Stimulated activated CD4-positive, alpha-beta T cell treated with anti-CD3 and anti-CD28 coated beads, Interleukin-12 subunit alpha, Interleukin-12 subunit beta, amount 100 ng/mL, for 24 hours (primary cell): ENCODE measurements around the gene MESD.

ENCODE experiments used
- DNase-seq, 2 experiments: peaks; one replicate each; pipeline ENCODE4 v3.0.0-alpha.2; 2020; ENCODE audit warnings: low read depth in 2 of 2

The MESD gene

GRCh38 chr15:80937718-80938117 is 51.9 kb downstream of the MESD start:
- DNase-seq = no peak

DNA sequence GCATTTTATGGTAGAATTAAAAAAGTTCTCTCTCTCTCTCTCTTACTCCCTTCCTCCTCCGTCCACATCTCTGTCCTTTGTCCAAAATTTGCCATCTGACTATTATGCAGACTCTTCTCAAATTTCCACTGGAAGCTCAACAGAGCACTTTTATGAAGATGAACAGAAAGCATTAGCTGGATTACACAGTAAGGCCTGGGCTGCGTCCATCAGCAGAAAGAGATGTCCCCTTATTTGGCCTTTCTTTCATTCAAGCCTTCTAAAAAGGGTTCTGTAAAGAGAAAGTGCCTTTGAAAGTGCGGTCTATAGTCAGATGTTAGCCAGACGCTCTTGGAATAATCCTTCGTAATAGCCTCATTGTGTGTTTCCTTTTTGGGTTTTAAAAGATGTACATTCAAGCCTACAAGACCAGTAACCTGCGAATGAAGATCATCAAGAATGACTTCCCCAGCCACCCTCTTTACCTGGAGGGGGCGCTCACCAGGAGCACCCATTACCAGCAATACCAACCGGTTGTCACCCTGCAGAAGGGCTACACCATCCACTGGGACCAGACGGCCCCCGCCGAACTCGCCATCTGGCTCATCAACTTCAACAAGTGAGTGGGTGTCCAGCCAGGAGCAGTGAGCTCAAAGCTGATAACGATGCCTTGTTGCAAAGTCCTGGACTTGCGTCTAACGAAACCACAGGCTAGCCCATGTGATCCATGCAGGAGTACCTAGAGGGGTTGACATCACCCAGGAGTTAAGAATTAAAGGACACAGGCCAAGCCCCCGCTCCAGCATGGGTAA is 53.1 kb downstream of the MESD start:
- DNase-seq = no peak

DNA sequence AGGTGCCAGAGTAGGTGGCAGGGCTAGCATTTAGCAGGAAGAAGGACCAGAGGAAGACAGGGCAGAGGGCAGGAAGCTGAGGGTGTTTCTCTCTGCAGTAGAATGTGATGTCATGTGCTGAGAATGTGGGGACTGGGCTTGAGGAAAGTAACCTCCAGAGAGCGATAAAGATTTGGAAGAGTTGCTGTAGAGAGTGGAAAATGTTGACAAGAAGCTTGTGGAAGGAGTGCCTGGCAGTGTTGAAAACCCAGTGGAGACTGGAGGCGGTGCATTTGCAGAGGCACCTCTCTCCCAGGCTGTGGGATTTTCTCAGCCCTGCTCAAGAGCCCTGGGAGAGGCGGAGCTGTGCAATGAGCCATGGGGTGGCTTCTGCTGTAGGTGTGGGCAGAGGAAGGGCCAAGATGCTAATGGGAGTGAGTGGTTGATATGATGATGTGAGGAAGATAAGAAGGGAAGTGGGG is 54.8 kb downstream of the MESD start:
- DNase-seq = no peak

DNA sequence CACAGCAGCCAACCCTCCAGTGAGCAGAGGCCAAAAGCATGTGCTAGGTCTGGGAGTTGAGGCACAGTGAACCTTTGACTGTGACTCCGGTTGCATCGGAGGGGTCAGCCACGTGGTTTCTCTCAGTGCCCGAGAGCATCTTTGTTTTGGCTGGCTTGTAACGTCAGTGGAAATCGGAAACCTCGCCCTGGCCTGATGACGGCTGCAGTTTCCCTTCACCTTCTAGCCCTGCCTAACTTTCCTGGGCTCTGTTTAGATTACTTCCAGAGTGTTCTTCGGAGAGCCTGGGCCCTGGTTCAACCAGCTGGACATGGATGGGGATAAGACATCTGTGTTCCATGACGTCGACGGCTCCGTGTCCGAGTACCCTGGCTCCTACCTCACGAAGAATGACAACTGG is 56.6 kb downstream of the MESD start:
- no peak for DNase-seq

- no peak for DNase-seq
Measured at GRCh38 chr15:80932513-80932815, 57.2 kb downstream of the MESD start.

- DNase-seq = no peak
Measured at GRCh38 chr15:80931721-80932512, 57.7 kb downstream of the MESD start.

- DNase-seq = no peak
Measured at GRCh38 chr15:80931191-80931590, 58.4 kb downstream of the MESD start.

DNA sequence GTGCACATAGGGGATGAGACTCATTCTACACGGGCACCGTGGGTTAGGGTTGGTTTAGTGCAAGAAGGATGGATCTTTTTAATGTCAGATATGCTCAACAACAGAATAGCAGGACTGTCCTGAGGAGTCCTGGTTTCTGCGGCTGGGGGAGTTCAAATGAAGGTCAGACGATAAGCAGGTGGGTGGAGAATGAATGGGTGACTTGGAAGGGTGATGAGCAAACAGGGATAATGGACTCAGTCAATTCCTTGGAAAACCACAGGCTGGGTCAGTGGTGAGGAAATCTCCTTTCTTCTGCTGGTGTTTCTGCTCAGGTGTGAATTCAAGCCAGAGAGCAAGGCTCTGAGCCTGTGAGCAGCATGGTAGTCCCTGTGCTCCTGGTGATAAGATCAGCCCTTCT is 59.9 kb downstream of the MESD start:
- no peak for DNase-seq

GRCh38 chr15:80929225-80929624 is 60.4 kb downstream of the MESD start:
- no peak for DNase-seq

GRCh38 chr15:80926126-80926525 is 63.5 kb downstream of the MESD start:
- no peak for DNase-seq

DNA sequence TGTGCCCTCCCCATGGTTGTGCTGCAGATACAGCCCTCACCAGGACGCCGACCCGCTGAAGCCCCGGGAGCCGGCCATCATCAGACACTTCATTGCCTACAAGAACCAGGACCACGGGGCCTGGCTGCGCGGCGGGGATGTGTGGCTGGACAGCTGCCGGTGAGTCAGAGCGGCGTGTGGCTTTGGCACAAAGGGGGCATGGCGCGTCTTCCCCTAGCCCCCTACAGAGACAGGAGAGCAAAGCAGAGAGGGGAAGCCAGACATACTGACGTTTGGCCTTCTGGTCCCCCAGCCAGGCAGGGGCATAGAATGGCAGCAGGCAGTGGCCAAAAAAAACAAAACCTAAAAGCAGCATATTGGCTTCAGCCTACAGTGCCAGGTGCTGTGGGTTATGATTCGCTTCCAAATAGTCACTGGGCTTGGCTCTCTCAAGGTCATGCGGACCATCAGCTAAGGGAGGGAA is 64.0 kb downstream of the MESD start:
- DNase-seq = no peak

GRCh38 chr15:80924278-80924677 is 65.3 kb downstream of the MESD start:
- DNase-seq = no peak

DNA sequence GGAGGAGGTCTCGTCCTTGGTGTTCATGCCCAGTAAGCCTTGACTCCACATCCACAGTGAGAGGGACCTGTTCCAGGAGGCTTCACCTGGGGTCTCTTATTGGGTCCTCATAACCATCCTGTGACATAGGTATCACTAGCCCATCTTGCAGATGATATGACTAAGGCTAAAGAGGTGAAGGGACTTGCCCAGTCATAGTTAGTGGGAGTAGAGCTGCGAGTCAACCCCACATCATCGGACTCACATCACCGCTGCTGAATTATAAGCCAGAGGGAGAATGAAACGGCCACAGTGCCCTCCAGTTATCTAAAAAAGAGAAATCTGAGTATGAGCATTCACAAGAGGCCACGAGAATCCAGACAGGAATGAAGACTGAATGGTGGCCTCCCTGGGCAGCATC is 66.0 kb downstream of the MESD start:
- DNase-seq = no peak

DNA sequence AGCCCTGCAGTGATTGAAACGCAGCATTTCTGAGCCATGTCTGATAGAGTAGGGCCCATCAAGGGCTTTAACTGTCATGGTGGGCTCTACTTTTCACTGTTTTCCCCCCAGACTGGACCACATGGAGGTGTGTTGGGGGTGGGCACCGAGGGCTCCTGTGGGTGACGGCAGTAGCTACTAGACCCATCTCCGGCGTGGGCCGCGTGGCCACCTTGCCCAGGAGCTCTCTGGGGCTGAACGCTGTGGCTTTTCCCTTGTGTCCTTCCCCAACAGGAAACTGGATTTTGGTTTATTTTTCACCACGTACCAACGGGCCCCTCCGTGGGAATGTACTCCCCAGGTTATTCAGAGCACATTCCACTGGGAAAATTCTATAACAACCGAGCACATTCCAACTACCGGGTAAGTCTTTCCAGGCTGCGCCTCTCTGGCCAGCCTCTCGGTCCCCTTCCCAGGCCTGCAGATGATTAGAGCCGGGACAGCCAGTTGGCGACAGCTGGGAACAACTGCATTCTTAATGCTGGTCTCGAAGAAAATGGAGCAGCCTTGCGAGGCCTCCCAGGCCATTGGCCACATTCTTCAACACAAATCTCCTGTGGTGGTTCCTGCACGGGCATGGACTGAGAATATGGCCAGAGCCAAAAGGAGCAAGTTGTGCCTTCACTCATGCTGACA is 67.7 kb downstream of the MESD start:
- no peak for DNase-seq

DNA sequence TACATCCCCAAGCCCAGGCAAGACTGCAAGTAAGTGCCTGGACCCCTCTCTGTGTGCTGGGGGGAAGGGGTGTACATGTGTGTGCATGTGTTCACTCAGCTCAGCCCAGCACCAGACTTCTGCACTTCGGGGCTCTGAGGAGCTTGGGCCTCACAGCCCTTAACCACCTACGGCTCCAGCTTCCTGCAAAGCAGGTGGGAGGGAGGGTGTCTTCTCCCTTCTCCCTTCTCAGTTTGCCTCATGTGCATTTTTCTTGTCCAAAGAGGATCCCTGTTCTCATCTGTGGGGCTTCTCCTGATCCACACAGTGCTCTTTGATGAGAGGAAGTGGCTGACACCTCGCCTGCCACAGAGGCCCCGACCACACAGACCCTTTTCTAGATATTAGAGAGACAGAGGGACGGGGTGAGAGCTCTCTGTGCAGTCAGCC is 69.3 kb downstream of the MESD start:
- no peak for DNase-seq

DNA sequence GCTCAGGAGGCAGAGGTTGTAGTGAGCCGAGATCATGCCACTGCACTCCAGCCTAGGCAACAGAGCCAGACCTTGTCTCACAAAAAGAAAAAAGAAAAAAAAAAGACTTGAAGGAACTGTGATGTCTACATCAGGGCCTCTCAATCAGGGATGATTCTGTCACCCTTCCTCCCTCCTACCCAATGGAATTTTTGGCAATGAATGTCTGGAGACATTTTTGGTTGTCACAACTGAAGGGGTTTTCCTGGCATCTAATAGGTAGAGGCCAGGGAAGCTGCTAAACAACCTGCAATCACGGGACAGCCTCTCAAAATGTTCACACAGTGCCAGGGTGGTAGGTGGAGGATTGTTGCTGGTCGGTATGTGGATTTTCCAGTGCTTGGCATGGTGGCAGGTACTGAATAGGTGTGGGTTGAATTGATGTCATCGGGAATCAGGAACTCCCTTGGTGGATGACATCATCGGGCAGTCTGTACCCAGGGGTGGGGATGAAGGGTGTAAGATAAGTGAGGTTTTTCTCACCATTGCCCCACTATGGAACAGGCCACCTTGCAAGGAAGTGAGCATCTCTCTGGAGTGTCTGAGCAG is 71.3 kb downstream of the MESD start:
- DNase-seq = no peak

- DNase-seq = no peak
Measured at GRCh38 chr15:80916056-80916455, 73.6 kb downstream of the MESD start.

DNA sequence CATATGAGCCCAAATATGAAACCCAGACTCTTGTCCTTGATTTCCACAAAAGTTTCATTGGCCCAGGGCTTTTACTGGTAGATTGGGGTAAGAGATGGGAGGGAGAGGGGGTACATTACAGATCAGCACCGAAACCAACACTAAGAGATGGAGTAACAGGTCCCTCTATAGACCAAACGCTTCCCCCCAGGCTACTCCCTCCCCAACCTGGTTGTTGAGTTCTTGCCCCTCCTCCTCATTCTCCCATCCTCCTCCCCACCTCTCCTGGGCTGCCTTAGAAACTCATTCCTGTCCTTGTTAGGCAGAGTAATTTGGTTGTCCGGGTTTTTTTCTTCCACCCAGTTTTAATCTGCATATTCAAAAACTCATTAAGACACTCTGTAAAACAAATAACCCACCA is 74.1 kb downstream of the MESD start:
- no peak for DNase-seq

DNA sequence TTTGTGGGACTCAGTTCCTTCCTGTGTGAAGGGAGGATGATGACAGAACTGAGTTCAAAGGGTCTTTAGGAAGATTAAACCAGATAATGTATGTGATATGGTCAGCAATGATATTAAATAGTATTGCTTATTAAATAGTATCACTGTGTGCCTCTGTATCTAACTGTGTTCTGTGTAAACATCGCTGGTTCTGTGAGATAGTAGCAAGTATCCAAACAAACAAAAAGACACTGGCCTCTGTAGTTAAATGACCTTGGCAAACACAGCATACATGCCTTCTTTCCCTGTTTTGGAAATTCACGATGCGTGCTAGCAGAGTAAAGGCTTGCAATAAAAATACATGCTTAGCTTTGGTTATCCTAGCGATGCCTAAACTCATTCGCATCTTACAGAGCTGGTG is 76.1 kb downstream of the MESD start:
- DNase-seq = no peak

DNA sequence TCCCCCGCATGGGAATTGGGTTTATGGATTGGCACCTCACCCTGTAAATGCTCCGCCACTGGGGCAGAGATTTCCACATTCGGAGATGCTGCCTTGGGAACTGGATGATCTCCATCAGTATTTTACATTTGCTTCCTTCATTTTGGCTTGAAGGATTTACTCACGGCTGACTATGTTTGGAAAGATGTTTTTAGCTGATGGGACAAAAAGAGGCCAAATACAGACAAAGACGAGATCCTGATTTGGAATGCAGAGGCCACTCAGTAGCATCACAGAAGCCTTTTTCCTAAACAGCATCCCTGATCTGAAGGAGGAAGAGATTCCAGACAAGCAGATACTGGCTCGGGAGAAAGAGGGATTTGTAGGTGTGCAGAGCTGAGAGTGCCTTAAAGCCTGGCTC is 76.9 kb downstream of the MESD start:
- no peak for DNase-seq

- DNase-seq = no peak
Measured at GRCh38 chr15:80911821-80912220, 77.8 kb downstream of the MESD start.

- no peak for DNase-seq
Measured at GRCh38 chr15:80906159-80906766, 83.4 kb downstream of the MESD start.
